WTC11 (cell line): ENCODE results near the gene RYR1. TPM values are rescaled to one million over a fixed set of nuclear protein-coding genes. Genes with fewer than 3 reads are reported as not detected.
A peak's percentile ranks its signal among the peaks of the same experiment; 100 is the strongest.

Source experiments
- ATAC-seq: fragments of 200-7000 bp; cut with Tn5 transposase; 2 replicates; pipeline ENCODE4 v1.10.0; 2021; ENCODE audit warnings: mild to moderate bottlenecking, moderate library complexity
- CTCF ChIA-PET: fragments of 300-600 bp; sonication (Branson Sonifier 250); formaldehyde crosslinking; loops from one replicate; lab custom pipeline; 2021; ENCODE audit warnings: antibody characterized with exemption; lab: Charles Lee
- POLR2A ChIA-PET: fragments of 350-600 bp; sonication (Branson Sonifier 250); formaldehyde crosslinking; loops from one replicate; lab custom pipeline; 2021; ENCODE audit warnings: antibody characterized with exemption; lab: Charles Lee
- DNase-seq: peaks from one replicate; pipeline ENCODE4 v3.0.0; 2021; ENCODE audit warnings: low spot score
- H3K27ac Mint-ChIP-seq: 2 replicates; pipeline ENCODE4 v1.8.0; 2021; ENCODE audit warnings: mixed read lengths
- H3K27me3 Mint-ChIP-seq: 2 replicates; pipeline ENCODE4 v1.8.0; 2021; ENCODE audit warnings: low read depth, mild to moderate bottlenecking, moderate library complexity, mixed read lengths
- H3K36me3 Mint-ChIP-seq: 2 replicates; pipeline ENCODE4 v1.8.0; 2021; ENCODE audit warnings: mixed read lengths
- H3K4me1 Mint-ChIP-seq: 2 replicates; pipeline ENCODE4 v1.8.0; 2022; ENCODE audit warnings: mixed read lengths
- H3K4me3 Mint-ChIP-seq: 2 replicates; pipeline ENCODE4 v1.8.0; 2021; ENCODE audit warnings: mild to moderate bottlenecking, moderate library complexity, mixed read lengths
- H3K9me3 Mint-ChIP-seq: 2 replicates; pipeline ENCODE4 v1.8.0; 2021; ENCODE audit warnings: mixed read lengths
- AR ChIP-seq: fragments of 250-450 bp; sonication (Bioruptor Pico); IDR thresholded peaks from 2 replicates; pipeline ENCODE4 v1.9.0; 2021; ENCODE audit warnings: mild to moderate bottlenecking
- CDX4 ChIP-seq: fragments of 250-450 bp; sonication (Bioruptor Pico); IDR thresholded peaks from 2 replicates; pipeline ENCODE4 v1.9.0; 2021; ENCODE audit warnings: moderate library complexity, mild to moderate bottlenecking, inconsistent platforms, borderline replicate concordance
- CREB1 ChIP-seq: sonication (generic); formaldehyde crosslinking; IDR thresholded peaks from 2 replicates; pipeline ENCODE4 v1.8.0; 2023; ENCODE audit warnings: mild to moderate bottlenecking, missing genetic modification reagents
- ERG ChIP-seq: fragments of 250-450 bp; sonication (Bioruptor Pico); IDR thresholded peaks from 2 replicates; pipeline ENCODE4 v1.8.0; 2021; ENCODE audit warnings: mild to moderate bottlenecking
- FOXP1 ChIP-seq: sonication (generic); formaldehyde crosslinking; IDR thresholded peaks from 2 replicates; pipeline ENCODE4 v1.8.0; 2022; ENCODE audit warnings: missing genetic modification reagents, mild to moderate bottlenecking, moderate library complexity, borderline replicate concordance
- FOXP4 ChIP-seq: sonication (generic); formaldehyde crosslinking; IDR thresholded peaks from 2 replicates; pipeline ENCODE4 v1.8.0; 2022; ENCODE audit warnings: mild to moderate bottlenecking, missing genetic modification reagents
- MAX ChIP-seq: sonication (generic); formaldehyde crosslinking; IDR thresholded peaks from 2 replicates; pipeline ENCODE4 v1.8.0; 2022; ENCODE audit warnings: mild to moderate bottlenecking, missing genetic modification reagents
- NR2C2 ChIP-seq: sonication (generic); formaldehyde crosslinking; IDR thresholded peaks from 2 replicates; pipeline ENCODE4 v1.8.0; 2022; ENCODE audit warnings: mild to moderate bottlenecking, missing genetic modification reagents
- OVOL2 ChIP-seq: fragments of 250-450 bp; sonication (Bioruptor Pico); IDR thresholded peaks from 2 replicates; pipeline ENCODE4 v1.9.0; 2021; ENCODE audit warnings: mild to moderate bottlenecking, borderline replicate concordance
- SP1 ChIP-seq: sonication (generic); formaldehyde crosslinking; conservative IDR thresholded peaks from 2 replicates; pipeline ENCODE4 v1.8.1; 2022; ENCODE audit warnings: missing genetic modification reagents
- STAT6 ChIP-seq: sonication (generic); formaldehyde crosslinking; conservative IDR thresholded peaks from 2 replicates; pipeline ENCODE4 v1.8.1; 2023; ENCODE audit warnings: mild to moderate bottlenecking, low read depth, missing genetic modification reagents, moderate library complexity
- ZBTB21 ChIP-seq: sonication (generic); formaldehyde crosslinking; IDR thresholded peaks from 2 replicates; pipeline ENCODE4 v1.8.1; 2023; ENCODE audit warnings: mild to moderate bottlenecking, missing genetic modification reagents, borderline replicate concordance
- ZNF396 ChIP-seq: fragments of 250-450 bp; sonication (Bioruptor Pico); IDR thresholded peaks from 2 replicates; pipeline ENCODE4 v1.8.0; 2021; ENCODE audit warnings: mild to moderate bottlenecking, moderate library complexity, borderline replicate concordance
- total RNA-seq: library from RNA; stranded (reverse); gene quantifications from 3 replicates; pipeline ENCODE4 v1.2.3, GENCODE V29; 2021

The RYR1 gene
- total RNA-seq, 1 experiment from 2014 or later = 24.2 TPM

GRCh38 chr19:38441657-38442348, 8.3 kb downstream of the RYR1 start:
- H3K4me3 Mint-ChIP-seq = no peak overlapping the region
- DNase-seq = peak; percentile 51

GRCh38 chr19:38442736-38443135, 9.2 kb downstream of the RYR1 start:
- Mint-ChIP-seq H3K9me3 (no peaks in the 10 kb centered on the region), H3K36me3 (peaks cover 27% of the 10 kb centered on the region), H3K27me3 (no peaks in the 10 kb centered on the region), H3K4me1 (peaks cover 13% of the 10 kb centered on the region), H3K4me3 (no peak overlapping the region), H3K27ac (no peak overlapping the region; the same call in 1 of the 2 replicates)
- ATAC-seq (no peak), DNase-seq (no peak)
- CTCF ChIA-PET = no interaction called here
- TF ChIP-seq MAX (CRISPR knock-in tag) = no peak
- TF ChIP-seq OVOL2 (CRISPR knock-in tag) = no peak
- TF ChIP-seq FOXP4 (CRISPR knock-in tag) = no peak
- TF ChIP-seq CDX4 (CRISPR knock-in tag) = no peak
- TF ChIP-seq CREB1 (CRISPR knock-in tag) = no peak
- TF ChIP-seq ZBTB21 (CRISPR knock-in tag) = no peak
- TF ChIP-seq FOXP1 (CRISPR knock-in tag) = no peak
- TF ChIP-seq NR2C2 (CRISPR knock-in tag) = no peak
- TF ChIP-seq STAT6 = no peak
- TF ChIP-seq SP1 (CRISPR knock-in tag) = no peak
- TF ChIP-seq ERG (CRISPR knock-in tag) = no peak
- TF ChIP-seq AR (CRISPR knock-in tag) = no peak
- POLR2A ChIA-PET = no interaction called here

More at GRCh38 chr19:38441657-38442348, 8.3 kb downstream of the RYR1 start:
- POLR2A ChIA-PET = interaction anchor here (0.7 kb wide), 1 partner anchor 39 kb away, joined by 4 read pairs; the partner anchor contains the start of gene FAM98C
- no peaks in the 10 kb centered on the region for H3K9me3 Mint-ChIP-seq
- ATAC-seq = peak; percentile 97
- CTCF ChIA-PET = interaction anchor here (0.7 to 3.4 kb wide), 3 partner anchors 16 to 300 kb away, joined by 3 to 69 read pairs (median 8); partner anchors contain the start of genes FAM98C and RASGRP4
- H3K36me3 Mint-ChIP-seq = peaks cover 27% of the 10 kb centered on the region
- H3K4me1 Mint-ChIP-seq = peaks cover 13% of the 10 kb centered on the region
- H3K27me3 Mint-ChIP-seq = no peaks in the 10 kb centered on the region
- TF ChIP-seq SP1 (CRISPR knock-in tag) = 0 out of 2 replicates have a peak, but pooled peaks have one; percentile 18
- TF ChIP-seq ZNF396 = no peak
- peak overlapping the region; percentile 37; the same call in 1 of the 2 replicates for H3K27ac Mint-ChIP-seq
